ENCODE data around the gene MEGF9.

- TF ChIP-seq, protein P1, sequence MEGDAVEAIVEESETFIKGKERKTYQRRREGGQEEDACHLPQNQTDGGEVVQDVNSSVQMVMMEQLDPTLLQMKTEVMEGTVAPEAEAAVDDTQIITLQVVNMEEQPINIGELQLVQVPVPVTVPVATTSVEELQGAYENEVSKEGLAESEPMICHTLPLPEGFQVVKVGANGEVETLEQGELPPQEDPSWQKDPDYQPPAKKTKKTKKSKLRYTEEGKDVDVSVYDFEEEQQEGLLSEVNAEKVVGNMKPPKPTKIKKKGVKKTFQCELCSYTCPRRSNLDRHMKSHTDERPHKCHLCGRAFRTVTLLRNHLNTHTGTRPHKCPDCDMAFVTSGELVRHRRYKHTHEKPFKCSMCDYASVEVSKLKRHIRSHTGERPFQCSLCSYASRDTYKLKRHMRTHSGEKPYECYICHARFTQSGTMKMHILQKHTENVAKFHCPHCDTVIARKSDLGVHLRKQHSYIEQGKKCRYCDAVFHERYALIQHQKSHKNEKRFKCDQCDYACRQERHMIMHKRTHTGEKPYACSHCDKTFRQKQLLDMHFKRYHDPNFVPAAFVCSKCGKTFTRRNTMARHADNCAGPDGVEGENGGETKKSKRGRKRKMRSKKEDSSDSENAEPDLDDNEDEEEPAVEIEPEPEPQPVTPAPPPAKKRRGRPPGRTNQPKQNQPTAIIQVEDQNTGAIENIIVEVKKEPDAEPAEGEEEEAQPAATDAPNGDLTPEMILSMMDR (IDR thresholded peaks at IDR 0.05; ENCODE audit: low read length): no peak
- no peak for TF ChIP-seq EZH2 (IDR thresholded peaks at IDR 0.05; ENCODE audit: borderline replicate concordance, low read length)
Observed at GRCh38 chr9:120697448-120697847, 16.8 kb downstream of the MEGF9 start.

All from OCI-LY1 (cell line).